Neural cell (in vitro differentiated cells): Measurements from ENCODE around the gene TMEM232. TPM values are rescaled to one million over a fixed set of nuclear protein-coding genes. Genes with fewer than 3 reads are reported as not detected.

ENCODE experiments used
- H2AFZ ChIP-seq: fragments of 200-600, 300-800 bp; sonication (generic), shearing (Covaris generic); 2 replicates; pipeline ENCODE4 v1.6.0; 2014; ENCODE audit warnings: low read depth, mild to moderate bottlenecking, antibody characterized with exemption, low read length, moderate library complexity
- H3F3A ChIP-seq: fragments of 200-600 bp; shearing (Covaris generic); 2 replicates; pipeline ENCODE4 v1.6.1; 2016; ENCODE audit warnings: mild to moderate bottlenecking, moderate library complexity, mixed read lengths, antibody characterized with exemption, low read length; ENCODE audit not compliant: insufficient read depth, poor library complexity, severe bottlenecking
- H3K27ac ChIP-seq: fragments of 200-600, 300-800 bp; sonication (generic), shearing (Covaris generic); 2 replicates; pipeline ENCODE4 v1.5.1; 2014; ENCODE audit warnings: mild to moderate bottlenecking, low read length, moderate library complexity
- H3K27me3 ChIP-seq: fragments of 300-800, 200-600 bp; sonication (generic), shearing (Covaris generic); 2 replicates; pipeline ENCODE4 v1.6.0; 2014; ENCODE audit warnings: mild to moderate bottlenecking, low read depth, low read length, moderate library complexity; ENCODE audit not compliant: insufficient read depth
- H3K36me3 ChIP-seq: fragments of 300-800, 200-600 bp; sonication (generic), shearing (Covaris generic); 2 replicates; pipeline ENCODE4 v1.5.1; 2014; ENCODE audit warnings: mild to moderate bottlenecking, antibody characterized with exemption, low read length, moderate library complexity; ENCODE audit not compliant: insufficient read depth
- H3K4me2 ChIP-seq: fragments of 300-800, 200-600 bp; sonication (generic), shearing (Covaris generic); 2 replicates; pipeline ENCODE4 v1.6.0; 2014; ENCODE audit warnings: mild to moderate bottlenecking, low read length
- H3K4me3 ChIP-seq: fragments of 300-800, 200-600 bp; sonication (generic), shearing (Covaris generic); 2 replicates; pipeline ENCODE4 v1.5.1; 2014; ENCODE audit warnings: mild to moderate bottlenecking, low read length, moderate library complexity
- H3K79me2 ChIP-seq: fragments of 200-600 bp; shearing (Covaris generic); replicated peaks from 2 replicates; pipeline ENCODE4 v1.6.0; 2014; ENCODE audit warnings: mild to moderate bottlenecking, low read length, moderate library complexity; ENCODE audit not compliant: insufficient read depth
- H3K9ac ChIP-seq: fragments of 300-800, 200-600 bp; sonication (generic), shearing (Covaris generic); 2 replicates; pipeline ENCODE4 v1.6.1; 2016; ENCODE audit warnings: mild to moderate bottlenecking, low read length, mixed read lengths
- H3K9me2 ChIP-seq: fragments of 200-600 bp; shearing (Covaris generic); 2 replicates; pipeline ENCODE4 v1.6.1; 2016; ENCODE audit warnings: mild to moderate bottlenecking, low read length, mixed read lengths; ENCODE audit not compliant: insufficient read depth
- H3K9me3 ChIP-seq: fragments of 200-600, 300-800 bp; sonication (generic), shearing (Covaris generic); 2 replicates; pipeline ENCODE4 v1.6.1; 2016; ENCODE audit warnings: mild to moderate bottlenecking, mixed run types, low read length, moderate library complexity, mixed read lengths
- H4K20me1 ChIP-seq: fragments of 200-600 bp; shearing (Covaris generic); 2 replicates; pipeline ENCODE4 v1.6.1; 2016; ENCODE audit warnings: mild to moderate bottlenecking, mixed run types; ENCODE audit not compliant: insufficient read depth
- EP300 ChIP-seq: fragments of 450-650 bp; conservative IDR thresholded peaks from 2 replicates; pipeline ENCODE4 v1.6.1; 2014; ENCODE audit warnings: antibody characterized with exemption, mild to moderate bottlenecking, moderate library complexity; ENCODE audit not compliant: poor library complexity, severe bottlenecking
- EZH2 ChIP-seq: fragments of 200-600, 300-800 bp; shearing (Covaris generic), sonication (generic); IDR thresholded peaks from 2 replicates; pipeline ENCODE4 v1.6.1; 2014; ENCODE audit warnings: antibody characterized with exemption, low read length, borderline replicate concordance, mild to moderate bottlenecking; ENCODE audit not compliant: insufficient read depth, poor library complexity, severe bottlenecking
- MXI1 ChIP-seq: fragments of 450-650 bp; conservative IDR thresholded peaks from 2 replicates; pipeline ENCODE4 v1.6.1; 2014; ENCODE audit warnings: antibody characterized with exemption, mild to moderate bottlenecking; ENCODE audit not compliant: poor library complexity, severe bottlenecking
- POLR2AphosphoS5 ChIP-seq: IDR thresholded peaks from 2 replicates; pipeline ENCODE4 v1.6.1; 2012
- RAD21 ChIP-seq: fragments of 450-650 bp; conservative IDR thresholded peaks from 2 replicates; pipeline ENCODE4 v1.6.1; 2014; ENCODE audit warnings: antibody characterized with exemption, mild to moderate bottlenecking, moderate library complexity
- SMC3 ChIP-seq: fragments of 450-650 bp; conservative IDR thresholded peaks from 2 replicates; pipeline ENCODE4 v1.6.1; 2014; ENCODE audit warnings: antibody characterized with exemption, mild to moderate bottlenecking, moderate library complexity; ENCODE audit not compliant: poor library complexity
- TAF1 ChIP-seq: IDR thresholded peaks from 2 replicates; pipeline ENCODE4 v1.6.1; 2012; ENCODE audit warnings: low read depth
- polyA plus RNA-seq: library from polyadenylated mRNA; depleted of rRNA; stranded (reverse); fragments of >200 nt; gene quantifications from 2 replicates; pipeline ENCODE4 v1.2.3, GENCODE V29; 2014
- TF ChIP-seq, protein P1 (sequence below): IDR thresholded peaks from 2 replicates; pipeline ENCODE4 v1.6.1; 2012; ENCODE audit warnings: borderline replicate concordance
- TF ChIP-seq, protein P2 (sequence below): fragments of 450-650 bp; IDR thresholded peaks from 2 replicates; pipeline ENCODE4 v1.5.1; 2014; ENCODE audit warnings: antibody characterized with exemption, mild to moderate bottlenecking, moderate library complexity; ENCODE audit not compliant: poor library complexity, severe bottlenecking

Gene TMEM232
- polyA plus RNA-seq, 1 donor from 2014 or later: 7.4 TPM

DNA sequence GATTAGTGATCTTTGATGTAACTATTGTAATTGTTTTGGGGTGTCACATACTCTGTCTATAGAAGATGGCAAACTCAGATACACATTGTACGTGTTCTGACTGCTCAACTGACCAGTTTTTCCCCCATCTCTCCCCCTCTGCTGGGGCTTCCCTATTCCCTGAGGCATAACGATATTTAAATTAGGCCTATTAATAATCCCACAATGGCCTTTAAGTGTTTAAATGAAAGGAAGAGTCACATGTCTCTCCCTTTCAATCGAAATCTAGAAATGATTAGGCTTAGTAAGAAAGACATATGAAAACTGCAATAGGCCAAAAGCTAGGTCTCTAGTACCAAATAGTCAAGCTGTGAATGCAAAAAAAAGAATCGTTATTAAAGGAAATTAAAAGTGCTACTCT lies 265.6 kb downstream of the TMEM232 start:
- no peaks in the 10 kb centered on the region for H3K9me2 ChIP-seq
- H3F3A ChIP-seq: no peaks in the 10 kb centered on the region
- no peaks in the 10 kb centered on the region for H3K36me3 ChIP-seq
- no peak overlapping the region for H2AFZ ChIP-seq
- H3K27me3 ChIP-seq: no peaks in the 10 kb centered on the region
- no peaks in the 10 kb centered on the region for H4K20me1 ChIP-seq
- no peak overlapping the region for H3K9ac ChIP-seq
- TF ChIP-seq TAF1 (no peak), EZH2 (no peak)
- no peak overlapping the region for H3K4me2 ChIP-seq
- H3K9me3 ChIP-seq: no peaks in the 10 kb centered on the region
- H3K4me3 ChIP-seq: no peak overlapping the region
- no peaks in the 10 kb centered on the region for H3K79me2 ChIP-seq
- no peak overlapping the region for H3K27ac ChIP-seq

DNA sequence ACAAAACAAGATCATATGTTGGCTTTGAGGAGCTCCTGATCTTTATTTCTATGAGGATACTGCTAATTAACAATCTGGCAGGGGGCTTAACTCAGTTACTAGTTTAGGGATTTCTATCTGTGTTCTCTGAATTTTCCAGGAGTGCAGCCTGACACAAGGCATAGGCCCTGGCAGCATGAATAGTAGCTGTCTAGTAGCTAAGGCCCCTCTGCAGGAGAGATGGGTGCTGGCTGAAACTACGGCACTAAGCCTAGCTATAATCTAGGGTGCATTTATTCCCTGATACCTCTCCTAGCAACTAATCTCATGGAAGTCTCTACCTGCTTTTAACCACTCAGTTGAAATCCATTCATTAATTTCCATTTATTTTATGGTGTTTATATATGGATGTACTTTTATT lies 268.2 kb downstream of the TMEM232 start:
- TF ChIP-seq SMC3 (no peak), EZH2 (no peak), RAD21 (no peak), MXI1 (no peak), EP300 (no peak), TAF1 (no peak), POLR2AphosphoS5 (no peak)
- TF ChIP-seq, protein P1, sequence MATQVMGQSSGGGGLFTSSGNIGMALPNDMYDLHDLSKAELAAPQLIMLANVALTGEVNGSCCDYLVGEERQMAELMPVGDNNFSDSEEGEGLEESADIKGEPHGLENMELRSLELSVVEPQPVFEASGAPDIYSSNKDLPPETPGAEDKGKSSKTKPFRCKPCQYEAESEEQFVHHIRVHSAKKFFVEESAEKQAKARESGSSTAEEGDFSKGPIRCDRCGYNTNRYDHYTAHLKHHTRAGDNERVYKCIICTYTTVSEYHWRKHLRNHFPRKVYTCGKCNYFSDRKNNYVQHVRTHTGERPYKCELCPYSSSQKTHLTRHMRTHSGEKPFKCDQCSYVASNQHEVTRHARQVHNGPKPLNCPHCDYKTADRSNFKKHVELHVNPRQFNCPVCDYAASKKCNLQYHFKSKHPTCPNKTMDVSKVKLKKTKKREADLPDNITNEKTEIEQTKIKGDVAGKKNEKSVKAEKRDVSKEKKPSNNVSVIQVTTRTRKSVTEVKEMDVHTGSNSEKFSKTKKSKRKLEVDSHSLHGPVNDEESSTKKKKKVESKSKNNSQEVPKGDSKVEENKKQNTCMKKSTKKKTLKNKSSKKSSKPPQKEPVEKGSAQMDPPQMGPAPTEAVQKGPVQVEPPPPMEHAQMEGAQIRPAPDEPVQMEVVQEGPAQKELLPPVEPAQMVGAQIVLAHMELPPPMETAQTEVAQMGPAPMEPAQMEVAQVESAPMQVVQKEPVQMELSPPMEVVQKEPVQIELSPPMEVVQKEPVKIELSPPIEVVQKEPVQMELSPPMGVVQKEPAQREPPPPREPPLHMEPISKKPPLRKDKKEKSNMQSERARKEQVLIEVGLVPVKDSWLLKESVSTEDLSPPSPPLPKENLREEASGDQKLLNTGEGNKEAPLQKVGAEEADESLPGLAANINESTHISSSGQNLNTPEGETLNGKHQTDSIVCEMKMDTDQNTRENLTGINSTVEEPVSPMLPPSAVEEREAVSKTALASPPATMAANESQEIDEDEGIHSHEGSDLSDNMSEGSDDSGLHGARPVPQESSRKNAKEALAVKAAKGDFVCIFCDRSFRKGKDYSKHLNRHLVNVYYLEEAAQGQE: no peak
- TF ChIP-seq, protein P2, sequence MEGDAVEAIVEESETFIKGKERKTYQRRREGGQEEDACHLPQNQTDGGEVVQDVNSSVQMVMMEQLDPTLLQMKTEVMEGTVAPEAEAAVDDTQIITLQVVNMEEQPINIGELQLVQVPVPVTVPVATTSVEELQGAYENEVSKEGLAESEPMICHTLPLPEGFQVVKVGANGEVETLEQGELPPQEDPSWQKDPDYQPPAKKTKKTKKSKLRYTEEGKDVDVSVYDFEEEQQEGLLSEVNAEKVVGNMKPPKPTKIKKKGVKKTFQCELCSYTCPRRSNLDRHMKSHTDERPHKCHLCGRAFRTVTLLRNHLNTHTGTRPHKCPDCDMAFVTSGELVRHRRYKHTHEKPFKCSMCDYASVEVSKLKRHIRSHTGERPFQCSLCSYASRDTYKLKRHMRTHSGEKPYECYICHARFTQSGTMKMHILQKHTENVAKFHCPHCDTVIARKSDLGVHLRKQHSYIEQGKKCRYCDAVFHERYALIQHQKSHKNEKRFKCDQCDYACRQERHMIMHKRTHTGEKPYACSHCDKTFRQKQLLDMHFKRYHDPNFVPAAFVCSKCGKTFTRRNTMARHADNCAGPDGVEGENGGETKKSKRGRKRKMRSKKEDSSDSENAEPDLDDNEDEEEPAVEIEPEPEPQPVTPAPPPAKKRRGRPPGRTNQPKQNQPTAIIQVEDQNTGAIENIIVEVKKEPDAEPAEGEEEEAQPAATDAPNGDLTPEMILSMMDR: no peak
- H3K4me2 ChIP-seq: no peak overlapping the region
- H3K9ac ChIP-seq: no peak overlapping the region
- no peak overlapping the region for H2AFZ ChIP-seq
- no peaks in the 10 kb centered on the region for H3K9me2 ChIP-seq
- H3F3A ChIP-seq: no peaks in the 10 kb centered on the region
- H4K20me1 ChIP-seq: no peaks in the 10 kb centered on the region
- no peaks in the 10 kb centered on the region for H3K36me3 ChIP-seq
- no peak overlapping the region for H3K27ac ChIP-seq
- no peaks in the 10 kb centered on the region for H3K9me3 ChIP-seq
- no peaks in the 10 kb centered on the region for H3K79me2 ChIP-seq
- H3K27me3 ChIP-seq: no peaks in the 10 kb centered on the region
- H3K4me3 ChIP-seq: no peak overlapping the region

DNA sequence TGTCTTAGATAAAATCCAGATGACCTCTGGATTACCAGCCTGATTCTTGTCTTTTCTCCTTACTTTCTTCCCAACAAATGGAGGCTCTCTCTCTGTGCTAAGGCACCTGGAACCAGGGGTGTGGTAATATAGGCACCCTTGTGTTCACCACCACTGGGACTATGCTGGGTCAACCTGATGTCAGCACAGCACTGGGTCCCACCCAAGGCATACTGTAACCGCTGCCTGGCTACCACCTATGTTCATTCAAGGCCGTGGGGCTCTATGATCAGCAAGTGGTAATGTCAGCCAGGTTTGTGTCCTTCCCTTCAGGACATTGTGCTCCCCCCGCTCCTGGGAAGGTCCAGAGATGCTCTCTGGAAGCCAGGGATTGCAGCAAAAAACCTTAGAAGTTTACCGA lies 283.6 kb downstream of the TMEM232 start:
- no peak for TF ChIP-seq RAD21
- no peak for TF ChIP-seq EP300
- TF ChIP-seq MXI1: no peak
- TF ChIP-seq TAF1: no peak
- no peak for TF ChIP-seq SMC3
- no peak for TF ChIP-seq EZH2
- TF ChIP-seq POLR2AphosphoS5: no peak
- TF ChIP-seq, protein P1: no peak
- TF ChIP-seq, protein P2: no peak
- Histone ChIP-seq H3K27ac (no peak overlapping the region), H3K4me3 (no peak overlapping the region), H3K9me2 (no peaks in the 10 kb centered on the region), H3K27me3 (no peaks in the 10 kb centered on the region), H3K79me2 (no peaks in the 10 kb centered on the region), H3K9ac (no peak overlapping the region), H3K4me2 (no peak overlapping the region), H4K20me1 (no peaks in the 10 kb centered on the region), H2AFZ (no peak overlapping the region), H3F3A (no peaks in the 10 kb centered on the region), H3K36me3 (no peaks in the 10 kb centered on the region), H3K9me3 (no peaks in the 10 kb centered on the region)
